B cell (primary cell): ENCODE measurements around the gene MTMR10. TPM values are rescaled to one million over a fixed set of nuclear protein-coding genes. Genes with fewer than 3 reads are reported as not detected.

Experiments used
- ATAC-seq: fragments of 200-7000 bp; cut with Tn5 transposase; one replicate; pipeline ENCODE4 v1.10.0; 2021; ENCODE audit warnings: low read depth, mild to moderate bottlenecking, moderate number of reproducible peaks, moderate library complexity
- CTCF ChIA-PET: fragments of 350-600 bp; sonication (Branson Sonifier 250); formaldehyde crosslinking; loops from one replicate; lab custom pipeline; 2021; ENCODE audit warnings: antibody characterized with exemption, inconsistent platforms; lab: Charles Lee
- POLR2A ChIA-PET: fragments of 350-600 bp; sonication (Branson Sonifier 250); formaldehyde crosslinking; loops from one replicate; lab custom pipeline; 2021; ENCODE audit warnings: antibody characterized with exemption; lab: Charles Lee
- DNase-seq: peaks from one replicate; pipeline ENCODE4 v3.0.0; 2013
- H2AFZ ChIP-seq: 2 replicates; pipeline ENCODE4 v1.6.1; 2012; ENCODE audit warnings: mild to moderate bottlenecking, low read depth, low read length; ENCODE audit not compliant: insufficient read depth, poor library complexity, severe bottlenecking
- H3K27ac ChIP-seq, 2 donors: 1 replicate in 1 of 2; 2 replicates in 1 of 2; pipeline ENCODE4 v1.5.1; 2012 to 2013; ENCODE audit warnings: low read length in 2 of 2, mild to moderate bottlenecking in 2 of 2, moderate library complexity in 1 of 2
- H3K27me3 ChIP-seq, 4 experiments: fragments of 200-600 bp in 1 of 4; sonication (generic) in 1 of 4; replicated peaks in 1 of 4; 1 replicate in 2 of 4; 2 replicates in 2 of 4; pipeline versions ENCODE4 v1.6.1 to v1.7.0; 2013 to 2016; ENCODE audit warnings: low read length in 3 of 4, mild to moderate bottlenecking in 2 of 4, mixed read lengths in 1 of 4, moderate library complexity in 1 of 4; ENCODE audit not compliant: insufficient read depth in 4 of 4, control insufficient read depth in 3 of 4; ENCODE audit errors: control extremely low read depth in 1 of 4
- H3K36me3 ChIP-seq, 2 experiments: replicated peaks in 1 of 2; 1 replicate in 1 of 2; 2 replicates in 1 of 2; pipeline versions ENCODE4 v1.6.1 to v1.7.1; 2013; ENCODE audit warnings: low read length in 1 of 2; ENCODE audit not compliant: insufficient read depth in 2 of 2, control insufficient read depth in 1 of 2; ENCODE audit errors: control extremely low read depth in 1 of 2, extremely low read depth in 1 of 2
- H3K4me1 ChIP-seq, 2 donors: fragments of 200-600 bp in 1 of 2; sonication (generic) in 1 of 2; 1 replicate in 1 of 2; 2 replicates in 1 of 2; pipeline versions ENCODE4 v1.5.1 to v1.6.1; 2013 to 2017; ENCODE audit warnings: low read length in 2 of 2; ENCODE audit not compliant: control insufficient read depth in 2 of 2, insufficient read depth in 2 of 2
- H3K4me2 ChIP-seq: replicated peaks from 2 replicates; pipeline ENCODE3; 2012; ENCODE audit warnings: mild to moderate bottlenecking, low read depth, low read length; ENCODE audit not compliant: poor library complexity, severe bottlenecking
- H3K4me3 ChIP-seq, 5 experiments: fragments of 200-600 bp in 1 of 5; sonication (generic) in 1 of 5; 1 replicate in 3 of 5; 2 replicates in 2 of 5; pipeline versions ENCODE4 v1.5.1 to v1.7.0; 2011 to 2016; ENCODE audit warnings: low read length in 4 of 5, mild to moderate bottlenecking in 4 of 5, low read depth in 2 of 5, control low read depth in 1 of 5, moderate library complexity in 1 of 5; ENCODE audit not compliant: insufficient read depth in 1 of 5; ENCODE audit errors: control extremely low read depth in 1 of 5, extremely low read depth in 1 of 5
- H3K79me2 ChIP-seq: fragments of 200-600 bp; sonication (generic); one replicate; pipeline ENCODE4 v1.6.0; 2016; ENCODE audit warnings: low read length; ENCODE audit not compliant: control insufficient read depth, insufficient read depth
- H3K9ac ChIP-seq: fragments of 200-600 bp; sonication (generic); 2 replicates; pipeline ENCODE4 v1.6.1; 2017; ENCODE audit warnings: mild to moderate bottlenecking, low read length, moderate library complexity
- H3K9me3 ChIP-seq, 3 donors: one replicate each; pipeline versions ENCODE4 v1.6.1 to v1.7.1; 2013; ENCODE audit warnings: low read length in 2 of 3; ENCODE audit not compliant: control insufficient read depth in 2 of 3, insufficient read depth in 1 of 3; ENCODE audit errors: control extremely low read depth in 1 of 3
- H4K20me1 ChIP-seq: 2 replicates; pipeline ENCODE4 v1.6.0; 2012; ENCODE audit warnings: mild to moderate bottlenecking, low read length; ENCODE audit not compliant: insufficient read depth, control insufficient read depth, poor library complexity, severe bottlenecking
- H3K27ac Mint-ChIP-seq: one replicate; pipeline ENCODE4 v1.8.0; 2021; ENCODE audit warnings: mixed read lengths
- H3K27me3 Mint-ChIP-seq: one replicate; pipeline ENCODE4 v1.8.0; 2021; ENCODE audit warnings: mixed read lengths
- H3K4me1 Mint-ChIP-seq: one replicate; pipeline ENCODE4 v1.8.0; 2021; ENCODE audit warnings: mixed read lengths
- H3K4me3 Mint-ChIP-seq: one replicate; pipeline ENCODE4 v1.8.0; 2021; ENCODE audit warnings: mixed read lengths
- H3K9me3 Mint-ChIP-seq: one replicate; pipeline ENCODE4 v1.8.0; 2022; ENCODE audit warnings: mixed read lengths; ENCODE audit not compliant: insufficient read depth
- EZH2 ChIP-seq: IDR thresholded peaks from 2 replicates; pipeline ENCODE4 v1.6.1; 2012; ENCODE audit warnings: borderline replicate concordance, low read depth, mild to moderate bottlenecking, moderate library complexity, low read length; ENCODE audit not compliant: insufficient read depth, poor library complexity, severe bottlenecking
- WGBS: methylation state at CpG from one replicate; pipeline ENCODE4 v1.1.5; 2013; ENCODE audit warnings: missing lambda C conversion rate; ENCODE audit not compliant: insufficient coverage; 5-methylcytosine and 5-hydroxymethylcytosine counted together
- intact Hi-C: fragments of 100-400 bp; cut with micrococcal nuclease; formaldehyde crosslinking; loops from one replicate; pipeline ENCODE4 v1.10.0; 2022
- polyA plus RNA-seq: library from polyadenylated mRNA; depleted of rRNA; stranded (reverse); fragments of >200 nt; gene quantifications from 2 replicates; pipeline ENCODE4 v1.2.3, GENCODE V29; 2012
- total RNA-seq, 2 donors: library from RNA; stranded (reverse); fragments of 120-200 nt in 1 of 2; gene quantifications; 1 replicate in 1 of 2; 2 replicates in 1 of 2; pipeline versions ENCODE4 v1.2.3 to v1.2.4, GENCODE V29; 2013 to 2022
- TF ChIP-seq, protein P1 (sequence below): fragments of 200-600 bp; IDR thresholded peaks from one replicate; pipeline ENCODE4 v1.8.0; 2022; ENCODE audit warnings: antibody characterized with exemption, mild to moderate bottlenecking

Gene MTMR10
- total and polyA plus RNA-seq, 2 donors (not counting 1 experiment from before 2014, with no cell fraction given): 27.9 to 50.2 TPM

DNA sequence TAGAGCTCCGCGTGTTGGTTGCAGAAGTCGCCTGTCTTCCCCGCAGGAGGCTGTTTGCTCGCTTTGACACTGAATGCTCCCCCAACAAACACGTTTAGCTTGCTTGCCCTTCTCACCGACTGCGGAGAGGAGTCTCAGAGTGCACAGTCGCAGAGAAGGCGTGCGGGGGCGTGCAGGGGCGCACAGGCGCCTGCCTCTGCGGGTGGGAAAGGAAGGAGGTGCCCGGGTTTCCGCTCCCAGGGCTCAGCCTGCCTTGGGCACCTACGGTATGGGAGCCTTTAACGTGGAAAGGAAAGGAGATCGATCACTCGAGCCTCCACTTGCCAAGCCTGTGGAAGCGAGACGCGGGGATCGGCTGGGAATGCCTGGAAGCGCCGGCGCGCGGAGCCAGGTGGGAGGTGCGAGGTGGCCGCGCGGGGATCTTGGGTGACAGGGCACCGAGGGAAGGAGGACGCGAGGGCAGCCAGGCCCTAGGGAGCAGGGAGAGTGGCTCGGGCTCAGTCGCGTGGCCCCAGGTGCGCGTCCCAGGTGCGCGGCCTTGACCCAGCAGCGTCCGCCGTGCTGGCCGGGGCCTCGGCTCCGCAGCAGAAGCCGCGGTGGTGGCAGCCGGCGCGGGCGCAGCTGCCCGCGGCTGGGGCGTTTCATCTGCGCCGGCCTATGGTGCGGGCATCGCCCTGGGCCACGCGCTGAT, 87.8 kb downstream of the MTMR10 start, which contains the start of gene FAN1:
Gene FAN1 (plus strand): TSS at position 419 of the 691 bp plus-strand sequence. CDS start 749 bp downstream, outside the sequence.
- TF ChIP-seq, protein P1, sequence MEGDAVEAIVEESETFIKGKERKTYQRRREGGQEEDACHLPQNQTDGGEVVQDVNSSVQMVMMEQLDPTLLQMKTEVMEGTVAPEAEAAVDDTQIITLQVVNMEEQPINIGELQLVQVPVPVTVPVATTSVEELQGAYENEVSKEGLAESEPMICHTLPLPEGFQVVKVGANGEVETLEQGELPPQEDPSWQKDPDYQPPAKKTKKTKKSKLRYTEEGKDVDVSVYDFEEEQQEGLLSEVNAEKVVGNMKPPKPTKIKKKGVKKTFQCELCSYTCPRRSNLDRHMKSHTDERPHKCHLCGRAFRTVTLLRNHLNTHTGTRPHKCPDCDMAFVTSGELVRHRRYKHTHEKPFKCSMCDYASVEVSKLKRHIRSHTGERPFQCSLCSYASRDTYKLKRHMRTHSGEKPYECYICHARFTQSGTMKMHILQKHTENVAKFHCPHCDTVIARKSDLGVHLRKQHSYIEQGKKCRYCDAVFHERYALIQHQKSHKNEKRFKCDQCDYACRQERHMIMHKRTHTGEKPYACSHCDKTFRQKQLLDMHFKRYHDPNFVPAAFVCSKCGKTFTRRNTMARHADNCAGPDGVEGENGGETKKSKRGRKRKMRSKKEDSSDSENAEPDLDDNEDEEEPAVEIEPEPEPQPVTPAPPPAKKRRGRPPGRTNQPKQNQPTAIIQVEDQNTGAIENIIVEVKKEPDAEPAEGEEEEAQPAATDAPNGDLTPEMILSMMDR: no peak
- TF ChIP-seq EZH2: no peak
- peak within 1 kb of the TSS; percentile 94 for H2AFZ ChIP-seq

DNA sequence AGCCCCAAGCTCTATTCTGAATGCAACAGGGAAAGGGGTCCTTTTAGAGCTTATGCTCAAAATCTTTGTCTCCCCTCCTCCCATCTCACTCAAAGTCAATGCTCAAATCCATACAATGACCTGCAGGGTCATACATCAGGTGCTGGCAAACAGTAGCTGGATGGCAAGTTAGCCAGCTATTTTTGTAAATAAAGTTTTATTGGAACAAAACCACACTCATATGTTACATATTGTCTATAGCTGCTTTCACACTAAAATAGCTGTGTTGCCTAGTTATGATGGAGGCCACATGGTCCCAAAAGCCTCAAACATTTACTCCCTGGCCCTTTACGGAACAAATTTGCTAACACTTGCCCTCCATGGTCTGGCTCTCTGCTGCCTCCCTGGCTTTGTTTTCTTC, 89.5 kb downstream of the MTMR10 start:
- H3K27ac ChIP-seq: no peak overlapping the region
- TF ChIP-seq, protein P1: no peak
- TF ChIP-seq EZH2: no peak
- no peaks in the 10 kb centered on the region for H3K9me3 ChIP-seq
- peaks cover 0 to 6% of the 10 kb centered on the region in 2 donors for H3K4me1 ChIP-seq
- no peak overlapping the region for H3K4me3 Mint-ChIP-seq
- no peak overlapping the region for H3K9ac ChIP-seq
- H4K20me1 ChIP-seq: no peaks in the 10 kb centered on the region
- no peak overlapping the region for H3K4me3 ChIP-seq
- 100% methylated on average over 1 of the region's 1 CpG for WGBS
- H3K4me2 ChIP-seq: no peak overlapping the region
- ATAC-seq (no peak), DNase-seq (no peak)
- no peaks in the 10 kb centered on the region for H3K27me3 Mint-ChIP-seq
- H3K4me1 Mint-ChIP-seq: peaks cover 29% of the 10 kb centered on the region
- CTCF ChIA-PET: interaction anchor here (2.5 to 4.1 kb wide), 2 partner anchors 43 to 227 kb away, joined by 9 to 25 read pairs; no protein-coding TSS in a partner anchor
- H2AFZ ChIP-seq: no peak overlapping the region
- no peak overlapping the region for H3K27ac Mint-ChIP-seq
- no peaks in the 10 kb centered on the region for H3K36me3 ChIP-seq
- no peaks in the 10 kb centered on the region for H3K27me3 ChIP-seq
- no peaks in the 10 kb centered on the region for H3K79me2 ChIP-seq
- intact Hi-C loops: loop anchor here (2.0 to 5.0 kb wide), 2 partner anchors 91 to 460 kb away; no protein-coding TSS in a partner anchor
- H3K9me3 Mint-ChIP-seq: no peaks in the 10 kb centered on the region
- POLR2A ChIA-PET: no interaction called here

More for the DNA sequence above, 87.8 kb downstream of the MTMR10 start, which contains the start of gene FAN1:
- Histone ChIP-seq H3K9ac (peak within 1 kb of the TSS; percentile 74), H3K79me2 (no peaks in the 10 kb centered on the region), H3K36me3 (no peaks in the 10 kb centered on the region), H3K4me1 (peaks cover 0 to 6% of the 10 kb centered on the region in 2 donors), H3K4me3 (peak within 1 kb of the TSS; percentile 62 to 84 (median 71)), H3K27ac (peak within 1 kb of the TSS in 1 of 2 donors; percentile 56), H4K20me1 (no peaks in the 10 kb centered on the region), H3K9me3 (no peaks in the 10 kb centered on the region), H3K27me3 (no peaks in the 10 kb centered on the region), H3K4me2 (peak within 1 kb of the TSS; percentile 91)
- ATAC-seq (peak; percentile 93), DNase-seq (peak; percentile 79)
- Mint-ChIP-seq H3K27me3 (no peaks in the 10 kb centered on the region), H3K27ac (peak within 1 kb of the TSS; percentile 83), H3K4me3 (peak within 1 kb of the TSS; percentile 93), H3K9me3 (no peaks in the 10 kb centered on the region), H3K4me1 (peaks cover 29% of the 10 kb centered on the region)
- ChIA-PET CTCF (interaction anchor here (1.0 to 4.1 kb wide), 4 partner anchors 16 to 225 kb away, joined by 3 to 25 read pairs (median 8); no protein-coding TSS in a partner anchor), POLR2A (interaction anchor here (0.6 kb wide), 2 partner anchors 13 to 534 kb away, joined by 3 read pairs; no protein-coding TSS in a partner anchor)
- WGBS: 1% methylated on average over 58 of the region's 65 CpGs
- intact Hi-C loops: loop anchor here (2.0 to 5.0 kb wide), 2 partner anchors 89 to 459 kb away; no protein-coding TSS in a partner anchor
